ENCODE results near the gene CLEC2B.
"Not testable (repeated sequence)": the region's sequence is repeated elsewhere in the genome, so short reads cannot be mapped to it uniquely, and the experiment has no call there.

CLEC2B gene

DNA sequence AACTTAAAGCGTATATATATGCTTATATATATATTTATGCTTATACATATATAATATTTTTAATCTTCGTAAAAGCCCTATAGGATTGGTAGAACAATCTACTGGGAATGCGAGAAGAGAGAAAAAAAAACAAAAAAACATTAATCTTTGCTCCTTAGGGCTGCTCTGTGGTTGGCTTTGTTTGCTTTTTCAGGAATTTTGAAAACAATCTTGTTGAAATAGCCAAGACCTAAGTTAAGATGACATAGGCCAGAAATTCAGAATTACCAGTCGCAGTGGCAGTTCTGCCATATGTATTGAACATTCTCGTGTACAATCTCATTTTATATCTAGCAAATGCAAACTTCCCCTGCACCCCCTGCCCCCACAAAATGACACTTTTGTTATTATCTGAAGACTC, 12.8 kb upstream of the CLEC2B start:
- H3K27me3 Mint-ChIP-seq (ENCODE audit: low read depth): peaks cover 9% of the 10 kb centered on the region
- peaks cover 10% of the 10 kb centered on the region for H3K4me1 Mint-ChIP-seq (ENCODE audit: low read depth)
- no peak overlapping the region for H3K4me3 Mint-ChIP-seq
- no peaks in the 10 kb centered on the region for H3K36me3 Mint-ChIP-seq (ENCODE audit: low read depth)
- no peak overlapping the region for H3K27ac Mint-ChIP-seq
- H3K9me3 Mint-ChIP-seq: no peaks in the 10 kb centered on the region

GRCh38 chr12:9881246-9881645, 12.1 kb upstream of the CLEC2B start, which contains the start of gene KLRF2:
KLRF2 (plus strand) TSS chr12:9881489; CDS start chr12:9881596, 107 bp downstream.
- Mint-ChIP-seq H3K9me3 (no peaks in the 10 kb centered on the region), H3K27me3 (ENCODE audit: low read depth) (peaks cover 2% of the 10 kb centered on the region), H3K36me3 (ENCODE audit: low read depth) (no peaks in the 10 kb centered on the region), H3K4me3 (no peak within 1 kb of the TSS), H3K4me1 (ENCODE audit: low read depth) (peaks cover 10% of the 10 kb centered on the region), H3K27ac (no peak within 1 kb of the TSS)

- no peaks in the 10 kb centered on the region for H3K27me3 Mint-ChIP-seq (ENCODE audit: low read depth)
- peaks cover 10% of the 10 kb centered on the region for H3K4me1 Mint-ChIP-seq (ENCODE audit: low read depth)
- H3K36me3 Mint-ChIP-seq (ENCODE audit: low read depth): no peaks in the 10 kb centered on the region
- H3K9me3 Mint-ChIP-seq: no peaks in the 10 kb centered on the region
- no peak overlapping the region for H3K27ac Mint-ChIP-seq
- no peak overlapping the region for H3K4me3 Mint-ChIP-seq
Observed at GRCh38 chr12:9880532-9881078, 11.5 kb upstream of the CLEC2B start.

DNA sequence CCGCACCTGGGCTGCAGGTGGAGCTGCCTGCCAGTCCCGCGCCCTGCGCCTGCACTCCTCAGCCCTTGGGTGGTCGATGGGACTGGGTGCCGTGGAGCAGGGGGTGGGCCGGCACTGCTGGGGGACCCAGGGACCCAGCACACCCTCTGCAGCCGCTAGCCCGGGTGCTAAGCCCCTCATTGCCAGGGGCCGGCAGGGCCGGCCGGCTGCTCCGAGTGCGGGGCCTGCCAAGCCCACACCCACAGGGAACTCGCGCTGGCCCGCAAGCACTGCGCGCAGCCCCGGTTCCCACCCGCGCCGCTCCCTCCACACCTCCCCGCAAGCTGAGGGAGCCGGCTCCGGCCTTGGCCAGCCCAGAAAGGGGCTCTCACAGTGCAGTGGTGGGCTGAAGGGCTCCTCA, 7.0 kb upstream of the CLEC2B start:
- not testable (repeated sequence) for H3K27ac Mint-ChIP-seq; H3K4me3 Mint-ChIP-seq; H3K36me3 Mint-ChIP-seq (ENCODE audit: low read depth); H3K27me3 Mint-ChIP-seq (ENCODE audit: low read depth); H3K9me3 Mint-ChIP-seq
- H3K4me1 Mint-ChIP-seq (ENCODE audit: low read depth): peaks cover 13% of the 10 kb centered on the region

DNA sequence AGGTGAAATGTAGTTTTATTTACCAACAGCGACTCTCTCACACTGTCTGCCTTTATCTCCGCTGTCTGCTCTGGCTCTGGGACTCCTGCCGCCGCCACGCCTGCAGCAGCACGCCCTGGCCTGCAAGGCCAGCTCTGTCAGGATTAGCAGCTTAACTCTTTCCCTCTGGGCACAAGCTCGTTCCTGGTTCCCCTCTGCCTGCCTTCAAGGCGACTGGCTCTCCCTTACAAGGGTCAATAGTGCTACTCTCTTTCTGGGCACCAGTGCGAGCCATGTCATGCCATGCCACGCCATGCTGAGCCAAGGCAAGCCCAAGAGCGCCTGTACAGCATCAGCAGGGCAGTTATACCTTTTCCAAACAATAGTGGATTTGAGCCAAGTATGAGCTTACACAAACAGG, 3.6 kb upstream of the CLEC2B start:
- no peaks in the 10 kb centered on the region for H3K27me3 Mint-ChIP-seq (ENCODE audit: low read depth)
- no peak overlapping the region for H3K27ac Mint-ChIP-seq
- peaks cover 14% of the 10 kb centered on the region for H3K4me1 Mint-ChIP-seq (ENCODE audit: low read depth)
- H3K4me3 Mint-ChIP-seq: no peak overlapping the region
- H3K36me3 Mint-ChIP-seq (ENCODE audit: low read depth): no peaks in the 10 kb centered on the region
- H3K9me3 Mint-ChIP-seq: no peaks in the 10 kb centered on the region

- no peaks in the 10 kb centered on the region for H3K27me3 Mint-ChIP-seq (ENCODE audit: low read depth)
- no peak overlapping the region for H3K27ac Mint-ChIP-seq
- H3K9me3 Mint-ChIP-seq: no peaks in the 10 kb centered on the region
- peaks cover 3% of the 10 kb centered on the region for H3K36me3 Mint-ChIP-seq (ENCODE audit: low read depth)
- H3K4me1 Mint-ChIP-seq (ENCODE audit: low read depth): peaks cover 14% of the 10 kb centered on the region
- H3K4me3 Mint-ChIP-seq: no peak overlapping the region
Observed at GRCh38 chr12:9872162-9872561, 3.0 kb upstream of the CLEC2B start.

- Mint-ChIP-seq H3K27me3 (ENCODE audit: low read depth) (no peaks in the 10 kb centered on the region), H3K4me1 (ENCODE audit: low read depth) (peaks cover 22% of the 10 kb centered on the region), H3K9me3 (no peaks in the 10 kb centered on the region), H3K36me3 (ENCODE audit: low read depth) (peaks cover 12% of the 10 kb centered on the region), H3K27ac (peak overlapping the region; percentile 96), H3K4me3 (peak overlapping the region; percentile 85)
Observed at GRCh38 chr12:9870286-9870866, 1.2 kb upstream of the CLEC2B start.

- peak overlapping the region; percentile 96 for H3K27ac Mint-ChIP-seq
- peaks cover 4% of the 10 kb centered on the region for H3K9me3 Mint-ChIP-seq
- H3K4me3 Mint-ChIP-seq: peak overlapping the region; percentile 85
- peaks cover 20% of the 10 kb centered on the region for H3K36me3 Mint-ChIP-seq (ENCODE audit: low read depth)
- peaks cover 35% of the 10 kb centered on the region for H3K4me1 Mint-ChIP-seq (ENCODE audit: low read depth)
- H3K27me3 Mint-ChIP-seq (ENCODE audit: low read depth): no peaks in the 10 kb centered on the region
Observed at GRCh38 chr12:9868951-9869306, 225 bp downstream of the CLEC2B start.

DNA sequence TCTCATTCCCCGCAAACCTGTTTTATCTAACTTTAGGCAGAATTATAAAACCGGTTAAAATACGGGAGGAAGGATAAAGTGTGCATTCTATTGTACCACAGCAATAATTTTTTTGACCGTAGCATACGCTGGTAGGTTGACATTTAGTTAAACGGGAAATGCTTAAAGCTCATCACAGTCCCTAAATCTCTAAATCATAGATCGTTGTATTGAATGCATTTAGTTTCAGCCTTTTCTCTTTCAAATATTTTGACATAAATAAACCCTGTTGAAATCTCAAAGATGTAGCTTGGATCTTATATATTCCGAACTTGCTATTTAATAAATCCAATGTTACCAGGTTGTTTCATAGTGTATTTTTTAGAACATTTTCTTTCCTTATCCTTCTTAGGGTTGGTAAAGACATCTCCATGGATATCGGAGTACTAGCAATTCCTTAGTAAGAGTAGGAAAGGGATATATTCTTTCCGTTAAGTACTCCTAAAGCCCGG, 798 bp downstream of the CLEC2B start:
- H3K4me3 Mint-ChIP-seq: peak overlapping the region; percentile 85
- peaks cover 26% of the 10 kb centered on the region for H3K36me3 Mint-ChIP-seq (ENCODE audit: low read depth)
- peaks cover 40% of the 10 kb centered on the region for H3K4me1 Mint-ChIP-seq (ENCODE audit: low read depth)
- no peaks in the 10 kb centered on the region for H3K27me3 Mint-ChIP-seq (ENCODE audit: low read depth)
- H3K27ac Mint-ChIP-seq: peak overlapping the region; percentile 96
- peaks cover 10% of the 10 kb centered on the region for H3K9me3 Mint-ChIP-seq

- Mint-ChIP-seq H3K4me1 (ENCODE audit: low read depth) (peaks cover 49% of the 10 kb centered on the region), H3K27me3 (ENCODE audit: low read depth) (no peaks in the 10 kb centered on the region), H3K36me3 (ENCODE audit: low read depth) (peaks cover 34% of the 10 kb centered on the region), H3K27ac (peak overlapping the region; percentile 91), H3K4me3 (peak overlapping the region; percentile 79), H3K9me3 (peaks cover 18% of the 10 kb centered on the region)
Observed at GRCh38 chr12:9867531-9867930, 1.6 kb downstream of the CLEC2B start.

GRCh38 chr12:9866860-9867269, 2.3 kb downstream of the CLEC2B start:
- H3K9me3 Mint-ChIP-seq: peaks cover 20% of the 10 kb centered on the region
- H3K27me3 Mint-ChIP-seq (ENCODE audit: low read depth): no peaks in the 10 kb centered on the region
- H3K27ac Mint-ChIP-seq: peak overlapping the region; percentile 91
- H3K36me3 Mint-ChIP-seq (ENCODE audit: low read depth): peaks cover 39% of the 10 kb centered on the region
- peak overlapping the region; percentile 79 for H3K4me3 Mint-ChIP-seq
- H3K4me1 Mint-ChIP-seq (ENCODE audit: low read depth): peaks cover 48% of the 10 kb centered on the region

GRCh38 chr12:9864913-9865675, 4.1 kb downstream of the CLEC2B start:
- Mint-ChIP-seq H3K27me3 (ENCODE audit: low read depth) (no peaks in the 10 kb centered on the region), H3K27ac (peak overlapping the region; percentile 88), H3K4me1 (ENCODE audit: low read depth) (peaks cover 47% of the 10 kb centered on the region)

GRCh38 chr12:9858135-9858534, 11.0 kb downstream of the CLEC2B start:
- H3K4me1 Mint-ChIP-seq (ENCODE audit: low read depth): peaks cover 27% of the 10 kb centered on the region
- H3K4me3 Mint-ChIP-seq: no peak overlapping the region
- peaks cover 69% of the 10 kb centered on the region for H3K36me3 Mint-ChIP-seq (ENCODE audit: low read depth)
- no peak overlapping the region for H3K27ac Mint-ChIP-seq
- H3K9me3 Mint-ChIP-seq: peaks cover 7% of the 10 kb centered on the region
- H3K27me3 Mint-ChIP-seq (ENCODE audit: low read depth): no peaks in the 10 kb centered on the region

More at GRCh38 chr12:9864913-9865675, 4.1 kb downstream of the CLEC2B start:
- H3K36me3 Mint-ChIP-seq (ENCODE audit: low read depth): peaks cover 44% of the 10 kb centered on the region
- peak overlapping the region; percentile 79 for H3K4me3 Mint-ChIP-seq
- peaks cover 20% of the 10 kb centered on the region for H3K9me3 Mint-ChIP-seq

DNA sequence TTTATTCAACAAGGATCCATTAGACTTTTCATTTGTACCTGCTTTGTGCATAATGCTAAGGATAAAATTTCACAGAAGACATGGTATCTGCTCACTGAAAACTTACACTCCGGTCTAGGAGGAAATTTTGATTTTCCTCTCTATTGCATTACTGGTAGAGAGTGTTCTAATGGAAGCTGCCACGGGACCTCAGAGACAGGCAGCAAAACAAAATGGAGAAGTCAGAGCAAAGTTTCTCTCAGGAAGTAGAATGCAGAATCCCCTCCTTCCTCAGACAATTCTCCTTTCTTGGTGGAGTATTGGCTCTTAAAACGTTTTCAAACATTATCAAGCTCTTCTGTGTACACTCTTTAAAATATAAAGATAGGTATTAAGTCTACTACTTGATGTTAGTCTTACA, 12.3 kb downstream of the CLEC2B start:
- peaks cover 21% of the 10 kb centered on the region for H3K4me1 Mint-ChIP-seq (ENCODE audit: low read depth)
- peaks cover 67% of the 10 kb centered on the region for H3K36me3 Mint-ChIP-seq (ENCODE audit: low read depth)
- no peaks in the 10 kb centered on the region for H3K27me3 Mint-ChIP-seq (ENCODE audit: low read depth)
- no peaks in the 10 kb centered on the region for H3K9me3 Mint-ChIP-seq
- H3K27ac Mint-ChIP-seq: no peak overlapping the region
- H3K4me3 Mint-ChIP-seq: no peak overlapping the region

GRCh38 chr12:9856151-9856550, 13.0 kb downstream of the CLEC2B start:
- no peak overlapping the region for H3K27ac Mint-ChIP-seq
- no peak overlapping the region for H3K4me3 Mint-ChIP-seq
- H3K9me3 Mint-ChIP-seq: no peaks in the 10 kb centered on the region
- H3K36me3 Mint-ChIP-seq (ENCODE audit: low read depth): peaks cover 71% of the 10 kb centered on the region
- H3K27me3 Mint-ChIP-seq (ENCODE audit: low read depth): no peaks in the 10 kb centered on the region
- H3K4me1 Mint-ChIP-seq (ENCODE audit: low read depth): peaks cover 19% of the 10 kb centered on the region

Measured in T-helper 1 cell treated with Interleukin-12 subunit alpha and Interleukin-12 subunit beta and Interleukin-4 antibody, amounts not matched to agents 30 μg/mL and 1 μg/mL, for 36 hours (primary cell).